H1 (cell line): ENCODE results near the gene RAB44. TPM values are rescaled to one million over a fixed set of nuclear protein-coding genes. Genes with fewer than 3 reads are reported as not detected.

Source experiments
- CTCF ChIA-PET: fragments of 300-600 bp; sonication (Branson Sonifier 250); formaldehyde crosslinking; loops from one replicate; lab custom pipeline; 2021; ENCODE audit not compliant: partially characterized antibody; lab: Charles Lee
- POLR2A ChIA-PET: fragments of 300-600 bp; sonication (Branson Sonifier 250); formaldehyde crosslinking; loops from one replicate; lab custom pipeline; 2021; ENCODE audit warnings: inconsistent platforms; ENCODE audit not compliant: partially characterized antibody; lab: Charles Lee
- DNase-seq, 2 experiments: peaks; one replicate each; pipeline versions ENCODE4 v3.0.0 to v3.0.0-alpha.2; 2010 to 2022; ENCODE audit warnings: low spot score in 2 of 2, low read depth in 1 of 2, mixed read lengths in 1 of 2
- FAIRE-seq: peaks from 2 replicates; lab custom pipeline; 2011; peaks lifted over from hg19 to GRCh38; lab: Jason Lieb, UNC
- H2AFZ ChIP-seq: 2 replicates; pipeline ENCODE4 v1.8.1; 2012; ENCODE audit warnings: low read length, inconsistent platforms
- H2AK5ac ChIP-seq: 2 replicates; pipeline ENCODE4 v1.6.1; 2013; ENCODE audit warnings: low read depth, low read length
- H2BK120ac ChIP-seq: replicated peaks from 2 replicates; pipeline ENCODE3; 2013; ENCODE audit warnings: low read depth, low read length, inconsistent platforms
- H2BK12ac ChIP-seq: 2 replicates; pipeline ENCODE4 v1.6.1; 2013; ENCODE audit warnings: low read depth, low read length
- H2BK15ac ChIP-seq: 2 replicates; pipeline ENCODE4 v1.6.1; 2013; ENCODE audit warnings: low read length
- H2BK20ac ChIP-seq: 2 replicates; pipeline ENCODE4 v1.6.1; 2013; ENCODE audit warnings: low read length
- H2BK5ac ChIP-seq: 2 replicates; pipeline ENCODE4 v1.6.1; 2013; ENCODE audit warnings: low read depth, low read length
- H3K14ac ChIP-seq: 2 replicates; pipeline ENCODE4 v1.6.1; 2013; ENCODE audit warnings: inconsistent platforms; ENCODE audit not compliant: insufficient read length
- H3K18ac ChIP-seq: 2 replicates; pipeline ENCODE4 v1.6.1; 2013; ENCODE audit warnings: low read length; ENCODE audit errors: extremely low read depth
- H3K23ac ChIP-seq: 2 replicates; pipeline ENCODE4 v1.6.1; 2013; ENCODE audit warnings: inconsistent platforms; ENCODE audit not compliant: insufficient read length
- H3K23me2 ChIP-seq: 2 replicates; pipeline ENCODE4 v1.6.1; 2013; ENCODE audit warnings: low read depth, low read length
- H3K27ac ChIP-seq: 2 replicates; pipeline ENCODE4 v1.6.1; 2011; ENCODE audit warnings: low read depth, low read length, inconsistent platforms
- H3K27me3 ChIP-seq, 4 experiments: replicated peaks in 1 of 4; 1 replicate in 1 of 4; 2 replicates in 3 of 4; pipeline versions ENCODE4 v1.6.1 to v1.8.1; 2011 to 2013; ENCODE audit warnings: low read length in 3 of 4, mild to moderate bottlenecking in 3 of 4, inconsistent platforms in 2 of 4, mixed read lengths in 2 of 4, moderate library complexity in 1 of 4; ENCODE audit not compliant: control insufficient read depth in 3 of 4, insufficient read depth in 3 of 4; ENCODE audit errors: extremely low read depth in 1 of 4
- H3K36me3 ChIP-seq, 4 experiments: 2 replicates each; pipeline versions ENCODE4 v1.6.1 to v1.8.1; 2011 to 2013; ENCODE audit warnings: mild to moderate bottlenecking in 4 of 4, low read length in 3 of 4, moderate library complexity in 2 of 4, control low read depth in 1 of 4, inconsistent platforms in 1 of 4; ENCODE audit not compliant: insufficient read depth in 4 of 4, control insufficient read depth in 2 of 4
- H3K4ac ChIP-seq: replicated peaks from 2 replicates; pipeline ENCODE3; 2013; ENCODE audit warnings: low read length, low read depth, mixed read lengths, inconsistent platforms; ENCODE audit not compliant: insufficient read length
- H3K4me1 ChIP-seq, 4 experiments: replicated peaks in 1 of 4; 1 replicate in 1 of 4; 2 replicates in 3 of 4; pipeline versions ENCODE4 v1.6.1 to v1.8.1; 2011 to 2013; ENCODE audit warnings: low read length in 3 of 4, inconsistent platforms in 2 of 4, mixed read lengths in 1 of 4; ENCODE audit not compliant: insufficient read depth in 4 of 4, control insufficient read depth in 3 of 4
- H3K4me2 ChIP-seq, 2 experiments: 2 replicates each; pipeline versions ENCODE4 v1.6.1 to v1.8.1; 2011 to 2013; ENCODE audit warnings: low read depth in 2 of 2, low read length in 2 of 2, control low read depth in 1 of 2, inconsistent platforms in 1 of 2, mild to moderate bottlenecking in 1 of 2; ENCODE audit not compliant: insufficient read depth in 1 of 2
- H3K4me3 ChIP-seq, 4 experiments: fragments of 200-600, 300-600 bp in 1 of 4; sonication (generic), shearing (Covaris generic), sonication (Bioruptor Twin) in 1 of 4; 2 replicates each; pipeline versions ENCODE4 v1.5.1 to v1.8.1; 2011 to 2016; ENCODE audit warnings: low read length in 4 of 4, low read depth in 3 of 4, control low read depth in 2 of 4, inconsistent platforms in 2 of 4, mild to moderate bottlenecking in 2 of 4, mixed read lengths in 1 of 4, moderate library complexity in 1 of 4; ENCODE audit not compliant: insufficient read depth in 2 of 4; ENCODE audit errors: extremely low read depth in 1 of 4
- H3K56ac ChIP-seq: replicated peaks from 2 replicates; pipeline ENCODE3; 2013; ENCODE audit warnings: low read depth, mild to moderate bottlenecking, mixed read lengths, low read length, inconsistent platforms; ENCODE audit not compliant: insufficient read length
- H3K79me1 ChIP-seq: 2 replicates; pipeline ENCODE4 v1.6.1; 2013; ENCODE audit warnings: low read depth, low read length, control low read depth
- H3K79me2 ChIP-seq, 2 experiments: 2 replicates each; pipeline versions ENCODE4 v1.6.1 to v1.8.1; 2012 to 2013; ENCODE audit warnings: low read length in 2 of 2, mild to moderate bottlenecking in 2 of 2, inconsistent platforms in 1 of 2; ENCODE audit not compliant: insufficient read depth in 2 of 2, control insufficient read depth in 1 of 2
- H3K9ac ChIP-seq, 4 experiments: replicated peaks in 1 of 4; 1 replicate in 1 of 4; 2 replicates in 3 of 4; pipeline versions ENCODE4 v1.6.1 to v1.8.1; 2011 to 2013; ENCODE audit warnings: low read depth in 3 of 4, low read length in 3 of 4, control low read depth in 2 of 4, mild to moderate bottlenecking in 2 of 4, moderate library complexity in 2 of 4, inconsistent platforms in 1 of 4; ENCODE audit errors: extremely low read depth in 1 of 4
- H3K9me3 ChIP-seq, 2 experiments: 2 replicates each; pipeline versions ENCODE4 v1.6.1 to v1.8.1; 2012 to 2013; ENCODE audit warnings: mild to moderate bottlenecking in 2 of 2, moderate library complexity in 2 of 2, control low read depth in 1 of 2, inconsistent platforms in 1 of 2, low read depth in 1 of 2, low read length in 1 of 2, mixed read lengths in 1 of 2; ENCODE audit not compliant: insufficient read depth in 2 of 2
- H4K20me1 ChIP-seq, 2 experiments: replicated peaks in 1 of 2; 2 replicates each; pipeline versions ENCODE3 to v1.8.1; 2011 to 2013; ENCODE audit warnings: inconsistent platforms in 2 of 2, low read length in 2 of 2, mild to moderate bottlenecking in 1 of 2; ENCODE audit not compliant: insufficient read depth in 2 of 2, control insufficient read depth in 1 of 2
- H4K5ac ChIP-seq: 2 replicates; pipeline ENCODE4 v1.6.1; 2013; ENCODE audit warnings: low read length, low read depth, mixed read lengths, inconsistent platforms; ENCODE audit not compliant: insufficient read length
- H4K8ac ChIP-seq: 2 replicates; pipeline ENCODE4 v1.8.0; 2013; ENCODE audit warnings: mild to moderate bottlenecking, moderate library complexity, low read length, inconsistent platforms; ENCODE audit not compliant: insufficient read depth; ENCODE audit errors: extremely low read depth
- H4K91ac ChIP-seq: replicated peaks from 2 replicates; pipeline ENCODE3; 2013; ENCODE audit warnings: low read length, mixed read lengths, inconsistent platforms; ENCODE audit not compliant: insufficient read length
- CREB1 ChIP-seq: IDR thresholded peaks from 2 replicates; pipeline ENCODE4 v1.6.1; 2012; ENCODE audit warnings: inconsistent platforms
- MAFK ChIP-seq: IDR thresholded peaks from 2 replicates; pipeline ENCODE4 v1.6.1; 2012; ENCODE audit warnings: low read depth, mild to moderate bottlenecking, improper control_type of control experiment, low read length
- SIX5 ChIP-seq: IDR thresholded peaks from 2 replicates; pipeline ENCODE4 v1.6.1; 2011; ENCODE audit warnings: mild to moderate bottlenecking, low read depth, low read length
- SRF ChIP-seq: IDR thresholded peaks from 2 replicates; pipeline ENCODE4 v1.6.1; 2011; ENCODE audit warnings: mild to moderate bottlenecking, low read depth, low read length, moderate library complexity
- WGBS, 2 experiments: shearing (Covaris generic) in 1 of 2; methylation state at CpG; one replicate each; pipeline versions ENCODE4 v1.1.6 to v1.1.7; 2013 to 2015; ENCODE audit warnings: low lambda C conversion rate in 2 of 2, mixed read lengths in 2 of 2, inconsistent platforms in 1 of 2, low coverage in 1 of 2, missing lambda C conversion rate in 1 of 2; ENCODE audit not compliant: insufficient replicate concordance in 2 of 2, insufficient coverage in 1 of 2, insufficient read length in 1 of 2; ENCODE audit errors: extremely low coverage in 1 of 2, missing lambda C conversion rate in 1 of 2; 5-methylcytosine and 5-hydroxymethylcytosine counted together
- polyA plus RNA-seq, 7 experiments: library from polyadenylated mRNA; depleted of rRNA in 3 of 7; stranded (reverse) in 5 of 7; unstranded in 2 of 7; fragments of >200 nt in 5 of 7; fragments of 200-250 nt in 2 of 7; gene quantifications; 1 replicate in 5 of 7; 2 replicates in 1 of 7; 4 replicates in 1 of 7; pipeline versions ENCODE4 v1.2.1 to v1.2.3, GENCODE V29; 2011 to 2013; ENCODE audit warnings: missing spikeins in 2 of 7, mixed read lengths in 2 of 7
- total RNA-seq: library from RNA; stranded (reverse); fragmentation: NEBNext Ultra II Directional; extraction: Animal tissue kit (Norgen Biotek cat#: 25700); gene quantifications from 2 replicates; pipeline ENCODE4 v1.2.1, GENCODE V29; 2021

The RAB44 gene
- total and polyA plus RNA-seq, 2 of the 8 experiments (the other 6 are each of a cell fraction or from before 2014, with no cell fraction given), result 0.02 TPM; not detected in 1

- Histone ChIP-seq H3K4me1 (peaks cover 5 to 8% (median 6%) of the 10 kb centered on the region in 4 experiments), H4K8ac (no peak overlapping the region), H3K79me1 (no peaks in the 10 kb centered on the region), H3K36me3 (no peaks in the 10 kb centered on the region), H4K20me1 (peaks cover 0 to 2% of the 10 kb centered on the region in 2 experiments), H2BK5ac (no peak overlapping the region), H2BK120ac (no peak overlapping the region), H3K9me3 (no peaks in the 10 kb centered on the region), H3K79me2 (no peaks in the 10 kb centered on the region), H2AFZ (no peak overlapping the region), H2BK20ac (no peak overlapping the region), H3K56ac (no peak overlapping the region), H3K9ac (no peak overlapping the region), H2BK15ac (no peak overlapping the region), H3K14ac (no peak overlapping the region), H3K4me3 (no peak overlapping the region), H3K18ac (no peak overlapping the region), H3K27ac (no peak overlapping the region), H4K5ac (no peak overlapping the region), H3K27me3 (peaks cover 0 to 4% (median 0%) of the 10 kb centered on the region in 4 experiments; a peak in 2 of 7 replicates), H3K4ac (no peak overlapping the region), H2BK12ac (no peak overlapping the region), H2AK5ac (no peak overlapping the region), H3K23ac (no peak overlapping the region), H4K91ac (no peak overlapping the region), H3K23me2 (peaks cover 7% of the 10 kb centered on the region; the same call in 1 of the 2 replicates), H3K4me2 (no peak overlapping the region)
- 93% methylated on average over 1 of the region's 1 CpG; no CpG with 5 or more reads in 1 of the 2 experiments for WGBS, 2 experiments
- CTCF ChIA-PET, result interaction anchor here (1.3 to 4.0 kb wide), 4 partner anchors 14 to 102 kb away, joined by 4 to 11 read pairs (median 4); partner anchors contain the start of gene CDKN1A
- POLR2A ChIA-PET, result no interaction called here
- DNase-seq (no peak), FAIRE-seq (no peak)
- TF ChIP-seq CREB1, result no peak
- TF ChIP-seq SRF, result no peak
- no peak for TF ChIP-seq MAFK
- TF ChIP-seq SIX5, result no peak
These were observed 40.4 kb upstream of the RAB44 start for GRCh38 chr6:36657271-36657670.
